ENCODE results near the gene MORF4L1. TPM values are rescaled to one million over a fixed set of nuclear protein-coding genes. Genes with fewer than 3 reads are reported as not detected.
A peak's percentile ranks its signal among the peaks of the same experiment; 100 is the strongest.

The MORF4L1 gene
- total RNA-seq (325 TPM), polyA plus RNA-seq (ENCODE audit: insufficient read depth, low read depth, low replicate concordance) (319 TPM)
- long read RNA-seq, donor 1, transcript MORF4L1-204 (4 exons, 591 nt): minor isoform, 5 of 131 reads
- long read RNA-seq, donor 1, transcript MORF4L1-216 (5 exons, 448 nt): minor isoform, 13 of 131 reads
- long read RNA-seq, donor 1, transcript MORF4L1-203 (12 exons, 1,880 nt): major isoform, 45 of 131 reads
- long read RNA-seq, donor 1, partial matches to known transcripts: 67 of 131 reads
- long read RNA-seq, donor 1, other reads (novel, unspliced or antisense): 0 of 131 reads
- long read RNA-seq, donor 2, transcript MORF4L1-203 (12 exons, 1,880 nt): major isoform, 114 of 257 reads
- long read RNA-seq, donor 2, transcript MORF4L1-206 (6 exons, 1,074 nt): minor isoform, 5 of 257 reads
- long read RNA-seq, donor 2, transcript MORF4L1-216 (5 exons, 448 nt): minor isoform, 64 of 257 reads
- long read RNA-seq, donor 2, partial matches to known transcripts: 54 of 257 reads
- long read RNA-seq, donor 2, other reads (novel, unspliced or antisense): 15 of 257 reads
- long read RNA-seq, donor 3, transcript MORF4L1-216 (5 exons, 448 nt): minor isoform, 32 of 297 reads
- long read RNA-seq, donor 3, transcript MORF4L1-203 (12 exons, 1,880 nt): major isoform, 177 of 297 reads
- long read RNA-seq, donor 3, partial matches to known transcripts: 71 of 297 reads
- long read RNA-seq, donor 3, other reads (novel, unspliced or antisense): 9 of 297 reads
- long read RNA-seq, donor 4, transcript MORF4L1-203 (12 exons, 1,880 nt): major isoform, 158 of 218 reads
- long read RNA-seq, donor 4, transcript MORF4L1-216 (5 exons, 448 nt): minor isoform, 16 of 218 reads
- long read RNA-seq, donor 4, partial matches to known transcripts: 18 of 218 reads
- long read RNA-seq, donor 4, other reads (novel, unspliced or antisense): 20 of 218 reads
- long read RNA-seq, donor 5, transcript MORF4L1-216 (5 exons, 448 nt): minor isoform, 5 of 17 reads
- long read RNA-seq, donor 5, transcript MORF4L1-203 (12 exons, 1,880 nt): major isoform, 10 of 17 reads
- long read RNA-seq, donor 5, partial matches to known transcripts: 0 of 17 reads
- long read RNA-seq, donor 5, other reads (novel, unspliced or antisense): 0 of 17 reads
- long read RNA-seq, donor 6, transcript MORF4L1-203 (12 exons, 1,880 nt): major isoform, 251 of 1,134 reads
- long read RNA-seq, donor 6, transcript MORF4L1-216 (5 exons, 448 nt): minor isoform, 99 of 1,134 reads
- long read RNA-seq, donor 6, partial matches to known transcripts: 737 of 1,134 reads
- long read RNA-seq, donor 6, other reads (novel, unspliced or antisense): 33 of 1,134 reads
- long read RNA-seq, donor 7, transcript MORF4L1-203 (12 exons, 1,880 nt): major isoform, 155 of 177 reads
- long read RNA-seq, donor 7, partial matches to known transcripts: 8 of 177 reads
- long read RNA-seq, donor 7, other reads (novel, unspliced or antisense): 6 of 177 reads
- long read RNA-seq, donor 8, transcript MORF4L1-203 (12 exons, 1,880 nt): major isoform, 98 of 547 reads
- long read RNA-seq, donor 8, transcript MORF4L1-216 (5 exons, 448 nt): minor isoform, 40 of 547 reads
- long read RNA-seq, donor 8, partial matches to known transcripts: 398 of 547 reads
- long read RNA-seq, donor 8, other reads (novel, unspliced or antisense): 0 of 547 reads
- long read RNA-seq, donor 9, transcript MORF4L1-216 (5 exons, 448 nt): minor isoform, 10 of 184 reads
- long read RNA-seq, donor 9, transcript MORF4L1-203 (12 exons, 1,880 nt): major isoform, 47 of 184 reads
- long read RNA-seq, donor 9, partial matches to known transcripts: 124 of 184 reads
- long read RNA-seq, donor 9, other reads (novel, unspliced or antisense): 0 of 184 reads
- long read RNA-seq, donor 10, transcript MORF4L1-216 (5 exons, 448 nt): minor isoform, 29 of 177 reads
- long read RNA-seq, donor 10, transcript MORF4L1-203 (12 exons, 1,880 nt): major isoform, 84 of 177 reads
- long read RNA-seq, donor 10, partial matches to known transcripts: 56 of 177 reads
- long read RNA-seq, donor 10, other reads (novel, unspliced or antisense): 0 of 177 reads

- no peak for FAIRE-seq
Observed at GRCh38 chr15:78872155-78872971, at the start of gene MORF4L1. MORF4L1 (plus strand) TSS chr15:78872890; CDS start chr15:78873018, 128 bp downstream.

GRCh38 chr15:78828920-78829319 is 43.8 kb upstream of the MORF4L1 start:
- Histone ChIP-seq H3K4me3 (ENCODE audit: low read length in 3 of 3) (no peak overlapping the region), H3K27ac (ENCODE audit: low read depth in 2 of 2, low read length in 2 of 2) (no peak overlapping the region), H3K36me3 (ENCODE audit: control insufficient read depth in 2 of 3, insufficient read depth in 3 of 3, low read length in 3 of 3) (no peaks in the 10 kb centered on the region), H3K9me3 (ENCODE audit: control insufficient read depth in 2 of 3, insufficient read depth in 1 of 3, low read length in 3 of 3) (no peaks in the 10 kb centered on the region), H3K4me1 (ENCODE audit: control insufficient read depth in 2 of 3, insufficient read depth in 2 of 3, low read depth in 1 of 3, low read length in 3 of 3) (peaks cover 0 to 5% (median 0%) of the 10 kb centered on the region in 3 donors), H3K27me3 (ENCODE audit: control insufficient read depth, insufficient read depth, low read length) (no peaks in the 10 kb centered on the region), H3K9ac (ENCODE audit: low read length in 3 of 3) (no peak overlapping the region)
- FAIRE-seq (no peak), DNase-seq (no peak)
- intact Hi-C loops (cut with DNase I): no loop called here
- TF ChIP-seq CTCF (IDR thresholded peaks at IDR 0.05; ENCODE audit: borderline replicate concordance, extremely low read depth, insufficient read depth): no peak

More at GRCh38 chr15:78872155-78872971, at the start of gene MORF4L1:
- H3K9me3 ChIP-seq (ENCODE audit: control insufficient read depth in 2 of 3, insufficient read depth in 1 of 3, low read length in 3 of 3): no peaks in the 10 kb centered on the region
- DNase-seq: peak; percentile 99 to 100 (median 99)
- peak within 1 kb of the TSS; percentile 96 to 100 (median 98) for H3K9ac ChIP-seq (ENCODE audit: low read length in 3 of 3)
- no peaks in the 10 kb centered on the region for H3K27me3 ChIP-seq (ENCODE audit: control insufficient read depth, insufficient read depth, low read length)
- TF ChIP-seq CTCF (IDR thresholded peaks at IDR 0.05; ENCODE audit: borderline replicate concordance, extremely low read depth, insufficient read depth): no peak
- no peaks in the 10 kb centered on the region for H3K36me3 ChIP-seq (ENCODE audit: control insufficient read depth in 2 of 3, insufficient read depth in 3 of 3, low read length in 3 of 3)
- intact Hi-C loops (cut with DNase I): no loop called here
- peak within 1 kb of the TSS; percentile 98 to 100 for H3K27ac ChIP-seq (ENCODE audit: low read depth in 2 of 2, low read length in 2 of 2)
- peaks cover 2 to 7% (median 7%) of the 10 kb centered on the region in 3 donors for H3K4me1 ChIP-seq (ENCODE audit: control insufficient read depth in 2 of 3, insufficient read depth in 2 of 3, low read depth in 1 of 3, low read length in 3 of 3)
- peak within 1 kb of the TSS; percentile 97 to 99 (median 98) for H3K4me3 ChIP-seq (ENCODE audit: low read length in 3 of 3)
